ENCODE measurements around the gene KCNS3. TPM values are rescaled to one million over a fixed set of nuclear protein-coding genes. Genes with fewer than 3 reads are reported as not detected.
"Not testable (repeated sequence)": the region's sequence is repeated elsewhere in the genome, so short reads cannot be mapped to it uniquely, and the experiment has no call there.

The KCNS3 gene
- total and polyA plus RNA-seq, 2 of the 13 experiments (the other 11 are each of a cell fraction or from before 2014, with no cell fraction given): not detected

- FAIRE-seq: no peak
- no peaks in the 10 kb centered on the region for H3K79me2 ChIP-seq (ENCODE audit: insufficient read depth, low read length)
- WGBS (ENCODE audit: low lambda C conversion rate): 28% methylated on average over 2 of the region's 2 CpGs
These were observed 83.3 kb downstream of the KCNS3 start for GRCh38 chr2:17961789-17962188.

GRCh38 chr2:17962876-17963275 is 84.4 kb downstream of the KCNS3 start:
- 0 out of 4 replicates have a peak, but pooled peaks of 1 of the 2 experiments have one; percentile 2 for TF ChIP-seq MAFK (conservative IDR thresholded peaks at IDR 0.05 in 1 of 2, IDR thresholded peaks at IDR 0.05 in 1 of 2; ENCODE audit: low read length in 2 of 2)
- TF ChIP-seq KDM5A (IDR thresholded peaks at IDR 0.05; ENCODE audit: borderline replicate concordance, low read length): no peak
- BruUV-seq (replicated peaks): no TSS peak
- Histone ChIP-seq H2AFZ (ENCODE audit: low read length) (no peak overlapping the region), H3K27me3 (ENCODE audit: control insufficient read depth in 1 of 2, insufficient read depth in 2 of 2, low read length in 2 of 2) (0 out of 5 replicates have a peak, but pooled peaks cover 0 to 1% of the 10 kb centered on the region in 2 experiments), H3K27ac (ENCODE audit: extremely low read length, insufficient read depth, low read length) (no peak overlapping the region), H3K4me2 (ENCODE audit: low read depth, low read length) (no peak overlapping the region), H3K9ac (ENCODE audit: insufficient read depth, low read depth, low read length) (no peak overlapping the region), H4K20me1 (ENCODE audit: insufficient read depth, low read length) (no peaks in the 10 kb centered on the region), H3K36me3 (replicated peaks in 1 of 2; ENCODE audit: control insufficient read depth in 1 of 2, insufficient read depth in 2 of 2, low read length in 2 of 2) (no peaks in the 10 kb centered on the region), H3K4me3 (replicated peaks in 1 of 3; ENCODE audit: insufficient read depth in 1 of 3, low read depth in 2 of 3, low read length in 3 of 3) (no peak overlapping the region), H3K9me3 (ENCODE audit: low read length) (no peaks in the 10 kb centered on the region), H3K4me1 (ENCODE audit: insufficient read depth, low read length) (no peaks in the 10 kb centered on the region), H3K79me2 (ENCODE audit: insufficient read depth, low read length) (no peaks in the 10 kb centered on the region)
- ChIA-PET POLR2A (no interaction called here), CTCF (ENCODE audit: low intra/inter-chr PET ratio, low total read pairs) (no interaction called here)
- in situ Hi-C loops (cut with HindIII; ENCODE audit: extremely low pct_ligation_motif_present, low pct_unique_long_range_greater_than_20kb) (no loop called here), intact Hi-C loops (cut with micrococcal nuclease; ENCODE audit: unreplicated experiment) (no loop called here)
- no peak for FAIRE-seq
- no peak for ATAC-seq
- DNase-seq (ENCODE audit: low spot score): no peak
- 3% methylated on average over 2 of the region's 2 CpGs for WGBS (ENCODE audit: low lambda C conversion rate)

More at GRCh38 chr2:17961789-17962188, 83.3 kb downstream of the KCNS3 start:
- no peak overlapping the region for H3K27ac ChIP-seq (ENCODE audit: extremely low read length, insufficient read depth, low read length)
- H3K36me3 ChIP-seq (replicated peaks in 1 of 2; ENCODE audit: control insufficient read depth in 1 of 2, insufficient read depth in 2 of 2, low read length in 2 of 2): no peaks in the 10 kb centered on the region
- no peak overlapping the region for H3K4me2 ChIP-seq (ENCODE audit: low read depth, low read length)
- TF ChIP-seq ZNF670 (CRISPR knock-in tag; IDR thresholded peaks at IDR 0.05; ENCODE audit: borderline replicate concordance) (no peak), CEBPB (IDR thresholded peaks at IDR 0.05; ENCODE audit: borderline replicate concordance, low read depth, low read length) (peak; percentile 76)
- H3K9ac ChIP-seq (ENCODE audit: insufficient read depth, low read depth, low read length): no peak overlapping the region
- H3K4me1 ChIP-seq (ENCODE audit: insufficient read depth, low read length): no peaks in the 10 kb centered on the region
- in situ Hi-C loops (cut with HindIII; ENCODE audit: extremely low pct_ligation_motif_present, low pct_unique_long_range_greater_than_20kb): no loop called here
- no peak overlapping the region for H3K4me3 ChIP-seq (replicated peaks in 1 of 3; ENCODE audit: insufficient read depth in 1 of 3, low read depth in 2 of 3, low read length in 3 of 3)
- intact Hi-C loops (cut with micrococcal nuclease; ENCODE audit: unreplicated experiment): no loop called here
- ChIA-PET POLR2A (no interaction called here), CTCF (ENCODE audit: low intra/inter-chr PET ratio, low total read pairs) (no interaction called here)
- H2AFZ ChIP-seq (ENCODE audit: low read length): no peak overlapping the region
- H4K20me1 ChIP-seq (ENCODE audit: insufficient read depth, low read length): no peaks in the 10 kb centered on the region
- DNase-seq (ENCODE audit: low spot score) (no peak), ATAC-seq (no peak)
- H3K27me3 ChIP-seq (ENCODE audit: control insufficient read depth in 1 of 2, insufficient read depth in 2 of 2, low read length in 2 of 2): peaks cover 1 to 4% of the 10 kb centered on the region in 2 experiments; a peak in 1 of 5 replicates
- BruUV-seq (replicated peaks): no TSS peak
- no peaks in the 10 kb centered on the region for H3K9me3 ChIP-seq (ENCODE audit: low read length)

- DNase-seq (ENCODE audit: low spot score); ATAC-seq; H3K4me3 ChIP-seq (replicated peaks in 1 of 3; ENCODE audit: insufficient read depth in 1 of 3, low read depth in 2 of 3, low read length in 3 of 3); H4K20me1 ChIP-seq (ENCODE audit: insufficient read depth, low read length); H3K4me2 ChIP-seq (ENCODE audit: low read depth, low read length); BruUV-seq (replicated peaks); CTCF ChIA-PET (ENCODE audit: low intra/inter-chr PET ratio, low total read pairs); H3K36me3 ChIP-seq (replicated peaks in 1 of 2; ENCODE audit: control insufficient read depth in 1 of 2, insufficient read depth in 2 of 2, low read length in 2 of 2); intact Hi-C loops (cut with micrococcal nuclease; ENCODE audit: unreplicated experiment); H3K9ac ChIP-seq (ENCODE audit: insufficient read depth, low read depth, low read length); in situ Hi-C loops (cut with HindIII; ENCODE audit: extremely low pct_ligation_motif_present, low pct_unique_long_range_greater_than_20kb); H2AFZ ChIP-seq (ENCODE audit: low read length); H3K27ac ChIP-seq (ENCODE audit: extremely low read length, insufficient read depth, low read length); H3K4me1 ChIP-seq (ENCODE audit: insufficient read depth, low read length); POLR2A ChIA-PET; H3K27me3 ChIP-seq (ENCODE audit: control insufficient read depth in 1 of 2, insufficient read depth in 2 of 2, low read length in 2 of 2); H3K79me2 ChIP-seq (ENCODE audit: insufficient read depth, low read length); FAIRE-seq; H3K9me3 ChIP-seq (ENCODE audit: low read length): not testable (repeated sequence)
- WGBS (ENCODE audit: low lambda C conversion rate): 84% methylated on average over 16 of the region's 16 CpGs
These were observed 85.1 kb downstream of the KCNS3 start for GRCh38 chr2:17963571-17963970.
